ENCODE results near the gene KLK4. TPM values are rescaled to one million over a fixed set of nuclear protein-coding genes. Genes with fewer than 3 reads are reported as not detected.

Gene KLK4
- total and polyA plus RNA-seq, 2 of the 4 experiments (the other 2 are of a cell fraction) = not detected

DNA sequence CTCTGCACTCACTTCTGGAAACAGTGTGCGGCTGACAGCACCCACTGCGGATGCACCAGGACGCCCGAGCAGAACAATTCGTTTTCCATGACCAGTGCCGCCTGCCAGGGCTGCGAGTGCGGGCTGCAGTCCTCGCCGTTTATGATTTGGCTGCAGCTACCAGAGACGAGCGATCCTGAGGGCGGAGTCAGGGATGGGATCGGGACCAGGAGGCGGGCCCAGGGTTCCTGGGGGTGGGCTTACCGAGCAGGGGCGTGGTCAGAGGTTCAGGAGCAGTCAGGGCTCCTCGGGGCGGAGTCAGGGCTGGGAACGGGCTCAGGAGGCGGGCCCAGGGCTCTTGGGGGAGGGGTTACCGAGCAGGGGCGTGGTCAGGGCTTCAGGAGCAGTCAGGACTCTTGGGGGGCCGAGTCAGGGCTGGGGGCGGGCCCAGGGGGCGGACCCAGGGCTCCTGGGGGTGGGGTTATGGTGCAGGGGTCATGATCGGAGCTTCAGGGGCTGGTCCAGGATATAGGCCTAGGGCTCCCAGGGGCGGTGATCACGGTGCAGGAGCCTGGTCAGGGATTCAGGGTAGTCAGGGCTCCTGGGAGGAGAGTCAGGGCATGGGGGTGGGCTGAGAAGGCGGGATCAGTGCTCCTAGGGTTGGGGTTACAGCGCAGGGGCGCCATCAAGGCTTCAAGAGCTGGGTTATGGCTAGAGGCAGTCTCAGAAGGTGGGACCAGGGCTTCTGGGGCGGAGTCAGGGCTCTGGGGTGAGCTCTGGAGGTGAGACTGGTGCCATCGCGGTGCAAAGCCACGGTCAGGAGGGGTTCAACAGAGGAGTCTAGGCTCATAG is 1.7 kb downstream of the KLK4 start:
- peak; percentile 81 for ATAC-seq (ENCODE audit: low read depth)
- Histone ChIP-seq H3K23ac (ENCODE audit: low read depth, low read length) (no peak overlapping the region), H4K8ac (ENCODE audit: low read depth in 2 of 2, low read length in 2 of 2) (no peak overlapping the region), H3K27ac (ENCODE audit: insufficient read depth, low read length) (no peak overlapping the region), H3K14ac (replicated peaks; ENCODE audit: low read depth, low read length) (no peak overlapping the region), H4K20me1 (ENCODE audit: insufficient read depth, low read length) (no peaks in the 10 kb centered on the region), H3K27me3 (ENCODE audit: control insufficient read depth, insufficient read depth, low read length) (peaks cover 11% of the 10 kb centered on the region), H3K79me1 (ENCODE audit: low read depth in 1 of 2, low read length in 2 of 2) (no peaks in the 10 kb centered on the region), H2AFZ (replicated peaks; ENCODE audit: low read length, poor library complexity) (peak overlapping the region; percentile 32), H2BK120ac (ENCODE audit: low read depth, low read length) (no peak overlapping the region), H4K91ac (ENCODE audit: insufficient read depth, low read depth, low read length) (no peak overlapping the region), H3K56ac (ENCODE audit: extremely low read depth, insufficient read depth, low read length) (no peak overlapping the region), H2AK9ac (replicated peaks; ENCODE audit: low read depth, low read length, poor library complexity) (peak overlapping the region; percentile 16), H3K9ac (ENCODE audit: low read depth, low read length) (no peak overlapping the region), H3K4me1 (ENCODE audit: control insufficient read depth, insufficient read depth, low read length) (no peaks in the 10 kb centered on the region), H3K9me1 (ENCODE audit: insufficient read depth, low read length) (no peaks in the 10 kb centered on the region), H3K4me2 (ENCODE audit: low read depth, low read length) (no peak overlapping the region), H3K4me3 (ENCODE audit: insufficient read depth, low read depth, low read length) (no peak overlapping the region), H2BK15ac (ENCODE audit: low read depth, low read length) (no peak overlapping the region), H4K5ac (ENCODE audit: low read depth, low read length) (no peak overlapping the region), H3K36me3 (ENCODE audit: control insufficient read depth, insufficient read depth, low read length) (no peaks in the 10 kb centered on the region), H3K9me3 (ENCODE audit: control insufficient read depth, insufficient read depth, low read length) (no peaks in the 10 kb centered on the region), H3K4ac (ENCODE audit: low read depth, low read length) (no peak overlapping the region), H2BK20ac (ENCODE audit: low read depth, low read length) (no peak overlapping the region), H3K18ac (ENCODE audit: low read depth, low read length) (no peak overlapping the region), H2AK5ac (ENCODE audit: low read depth, low read length) (no peak overlapping the region), H2BK5ac (ENCODE audit: low read depth, low read length, poor library complexity, severe bottlenecking) (no peak overlapping the region)
- POLR2A ChIA-PET (ENCODE audit: unreplicated experiment) = no interaction called here
- in situ Hi-C loops (cut with MboI; ENCODE audit: low sequenced_read_pairs) (no loop called here), dilution Hi-C loops (cut with HindIII; ENCODE audit: low sequenced_read_pairs, unreplicated experiment) (no loop called here), intact Hi-C loops (cut with micrococcal nuclease) (no loop called here)
- BruUV-seq (replicated peaks) = no TSS peak
- TF ChIP-seq NFE2L2 (IDR thresholded peaks at IDR 0.05; ENCODE audit: low read depth, low read length) (no peak), MAFK (IDR thresholded peaks at IDR 0.05; ENCODE audit: low read depth, low read length) (no peak)
- 0% methylated on average over 13 of the region's 36 CpGs; no CpG with 5 or more reads in 1 of the 2 experiments for WGBS, 2 experiments (ENCODE audit: extremely low coverage in 2 of 2, insufficient read length in 1 of 2)
- CTCF ChIA-PET = interaction anchor here (1.1 kb wide), 1 partner anchor 13 kb away, joined by 4 read pairs; no protein-coding TSS in a partner anchor
- DNase-seq = no peak

Data from IMR-90 (cell line).